H1 (cell line): ENCODE data around the gene TXNL4A. TPM values are rescaled to one million over a fixed set of nuclear protein-coding genes. Genes with fewer than 3 reads are reported as not detected.
A peak's percentile ranks its signal among the peaks of the same experiment; 100 is the strongest.

Source experiments
- CTCF ChIA-PET: fragments of 300-600 bp; sonication (Branson Sonifier 250); formaldehyde crosslinking; loops from one replicate; lab custom pipeline; 2021; ENCODE audit not compliant: partially characterized antibody; lab: Charles Lee
- POLR2A ChIA-PET: fragments of 300-600 bp; sonication (Branson Sonifier 250); formaldehyde crosslinking; loops from one replicate; lab custom pipeline; 2021; ENCODE audit warnings: inconsistent platforms; ENCODE audit not compliant: partially characterized antibody; lab: Charles Lee
- DNase-seq, 2 experiments: peaks; one replicate each; pipeline versions ENCODE4 v3.0.0 to v3.0.0-alpha.2; 2010 to 2022; ENCODE audit warnings: low spot score in 2 of 2, low read depth in 1 of 2, mixed read lengths in 1 of 2
- FAIRE-seq: peaks from 2 replicates; lab custom pipeline; 2011; peaks lifted over from hg19 to GRCh38; lab: Jason Lieb, UNC
- H2AFZ ChIP-seq: 2 replicates; pipeline ENCODE4 v1.8.1; 2012; ENCODE audit warnings: low read length, inconsistent platforms
- H2AK5ac ChIP-seq: 2 replicates; pipeline ENCODE4 v1.6.1; 2013; ENCODE audit warnings: low read depth, low read length
- H2BK120ac ChIP-seq: replicated peaks from 2 replicates; pipeline ENCODE3; 2013; ENCODE audit warnings: low read depth, low read length, inconsistent platforms
- H2BK12ac ChIP-seq: 2 replicates; pipeline ENCODE4 v1.6.1; 2013; ENCODE audit warnings: low read depth, low read length
- H2BK15ac ChIP-seq: 2 replicates; pipeline ENCODE4 v1.6.1; 2013; ENCODE audit warnings: low read length
- H2BK20ac ChIP-seq: 2 replicates; pipeline ENCODE4 v1.6.1; 2013; ENCODE audit warnings: low read length
- H2BK5ac ChIP-seq: 2 replicates; pipeline ENCODE4 v1.6.1; 2013; ENCODE audit warnings: low read depth, low read length
- H3K14ac ChIP-seq: 2 replicates; pipeline ENCODE4 v1.6.1; 2013; ENCODE audit warnings: inconsistent platforms; ENCODE audit not compliant: insufficient read length
- H3K18ac ChIP-seq: 2 replicates; pipeline ENCODE4 v1.6.1; 2013; ENCODE audit warnings: low read length; ENCODE audit errors: extremely low read depth
- H3K23ac ChIP-seq: 2 replicates; pipeline ENCODE4 v1.6.1; 2013; ENCODE audit warnings: inconsistent platforms; ENCODE audit not compliant: insufficient read length
- H3K23me2 ChIP-seq: 2 replicates; pipeline ENCODE4 v1.6.1; 2013; ENCODE audit warnings: low read depth, low read length
- H3K27ac ChIP-seq: 2 replicates; pipeline ENCODE4 v1.6.1; 2011; ENCODE audit warnings: low read depth, low read length, inconsistent platforms
- H3K27me3 ChIP-seq, 4 experiments: replicated peaks in 1 of 4; 1 replicate in 1 of 4; 2 replicates in 3 of 4; pipeline versions ENCODE4 v1.6.1 to v1.8.1; 2011 to 2013; ENCODE audit warnings: low read length in 3 of 4, mild to moderate bottlenecking in 3 of 4, inconsistent platforms in 2 of 4, mixed read lengths in 2 of 4, moderate library complexity in 1 of 4; ENCODE audit not compliant: control insufficient read depth in 3 of 4, insufficient read depth in 3 of 4; ENCODE audit errors: extremely low read depth in 1 of 4
- H3K36me3 ChIP-seq, 4 experiments: 2 replicates each; pipeline versions ENCODE4 v1.6.1 to v1.8.1; 2011 to 2013; ENCODE audit warnings: mild to moderate bottlenecking in 4 of 4, low read length in 3 of 4, moderate library complexity in 2 of 4, control low read depth in 1 of 4, inconsistent platforms in 1 of 4; ENCODE audit not compliant: insufficient read depth in 4 of 4, control insufficient read depth in 2 of 4
- H3K4ac ChIP-seq: replicated peaks from 2 replicates; pipeline ENCODE3; 2013; ENCODE audit warnings: low read length, low read depth, mixed read lengths, inconsistent platforms; ENCODE audit not compliant: insufficient read length
- H3K4me1 ChIP-seq, 4 experiments: replicated peaks in 1 of 4; 1 replicate in 1 of 4; 2 replicates in 3 of 4; pipeline versions ENCODE4 v1.6.1 to v1.8.1; 2011 to 2013; ENCODE audit warnings: low read length in 3 of 4, inconsistent platforms in 2 of 4, mixed read lengths in 1 of 4; ENCODE audit not compliant: insufficient read depth in 4 of 4, control insufficient read depth in 3 of 4
- H3K4me2 ChIP-seq, 2 experiments: 2 replicates each; pipeline versions ENCODE4 v1.6.1 to v1.8.1; 2011 to 2013; ENCODE audit warnings: low read depth in 2 of 2, low read length in 2 of 2, control low read depth in 1 of 2, inconsistent platforms in 1 of 2, mild to moderate bottlenecking in 1 of 2; ENCODE audit not compliant: insufficient read depth in 1 of 2
- H3K4me3 ChIP-seq, 4 experiments: fragments of 200-600, 300-600 bp in 1 of 4; sonication (generic), shearing (Covaris generic), sonication (Bioruptor Twin) in 1 of 4; 2 replicates each; pipeline versions ENCODE4 v1.5.1 to v1.8.1; 2011 to 2016; ENCODE audit warnings: low read length in 4 of 4, low read depth in 3 of 4, control low read depth in 2 of 4, inconsistent platforms in 2 of 4, mild to moderate bottlenecking in 2 of 4, mixed read lengths in 1 of 4, moderate library complexity in 1 of 4; ENCODE audit not compliant: insufficient read depth in 2 of 4; ENCODE audit errors: extremely low read depth in 1 of 4
- H3K56ac ChIP-seq: replicated peaks from 2 replicates; pipeline ENCODE3; 2013; ENCODE audit warnings: low read depth, mild to moderate bottlenecking, mixed read lengths, low read length, inconsistent platforms; ENCODE audit not compliant: insufficient read length
- H3K79me1 ChIP-seq: 2 replicates; pipeline ENCODE4 v1.6.1; 2013; ENCODE audit warnings: low read depth, low read length, control low read depth
- H3K79me2 ChIP-seq, 2 experiments: 2 replicates each; pipeline versions ENCODE4 v1.6.1 to v1.8.1; 2012 to 2013; ENCODE audit warnings: low read length in 2 of 2, mild to moderate bottlenecking in 2 of 2, inconsistent platforms in 1 of 2; ENCODE audit not compliant: insufficient read depth in 2 of 2, control insufficient read depth in 1 of 2
- H3K9ac ChIP-seq, 4 experiments: replicated peaks in 1 of 4; 1 replicate in 1 of 4; 2 replicates in 3 of 4; pipeline versions ENCODE4 v1.6.1 to v1.8.1; 2011 to 2013; ENCODE audit warnings: low read depth in 3 of 4, low read length in 3 of 4, control low read depth in 2 of 4, mild to moderate bottlenecking in 2 of 4, moderate library complexity in 2 of 4, inconsistent platforms in 1 of 4; ENCODE audit errors: extremely low read depth in 1 of 4
- H3K9me3 ChIP-seq, 2 experiments: 2 replicates each; pipeline versions ENCODE4 v1.6.1 to v1.8.1; 2012 to 2013; ENCODE audit warnings: mild to moderate bottlenecking in 2 of 2, moderate library complexity in 2 of 2, control low read depth in 1 of 2, inconsistent platforms in 1 of 2, low read depth in 1 of 2, low read length in 1 of 2, mixed read lengths in 1 of 2; ENCODE audit not compliant: insufficient read depth in 2 of 2
- H4K20me1 ChIP-seq, 2 experiments: replicated peaks in 1 of 2; 2 replicates each; pipeline versions ENCODE3 to v1.8.1; 2011 to 2013; ENCODE audit warnings: inconsistent platforms in 2 of 2, low read length in 2 of 2, mild to moderate bottlenecking in 1 of 2; ENCODE audit not compliant: insufficient read depth in 2 of 2, control insufficient read depth in 1 of 2
- H4K5ac ChIP-seq: 2 replicates; pipeline ENCODE4 v1.6.1; 2013; ENCODE audit warnings: low read length, low read depth, mixed read lengths, inconsistent platforms; ENCODE audit not compliant: insufficient read length
- H4K8ac ChIP-seq: 2 replicates; pipeline ENCODE4 v1.8.0; 2013; ENCODE audit warnings: mild to moderate bottlenecking, moderate library complexity, low read length, inconsistent platforms; ENCODE audit not compliant: insufficient read depth; ENCODE audit errors: extremely low read depth
- H4K91ac ChIP-seq: replicated peaks from 2 replicates; pipeline ENCODE3; 2013; ENCODE audit warnings: low read length, mixed read lengths, inconsistent platforms; ENCODE audit not compliant: insufficient read length
- BCL11A ChIP-seq, 2 experiments: IDR thresholded peaks; one replicate each; pipeline ENCODE4 v1.6.1; 2011; ENCODE audit warnings: low read depth in 2 of 2, low read length in 2 of 2, mild to moderate bottlenecking in 2 of 2
- CEBPB ChIP-seq: IDR thresholded peaks from 2 replicates; pipeline ENCODE4 v1.6.1; 2012; ENCODE audit warnings: low read depth, low read length
- GABPA ChIP-seq: IDR thresholded peaks from 2 replicates; pipeline ENCODE4 v1.6.1; 2011; ENCODE audit warnings: mild to moderate bottlenecking, low read length, moderate library complexity, borderline replicate concordance; ENCODE audit not compliant: insufficient read depth
- KDM1A ChIP-seq: fragments of 200-600, 300-600 bp; sonication (generic); IDR thresholded peaks from 2 replicates; pipeline ENCODE4 v1.7.1; 2016; ENCODE audit warnings: mild to moderate bottlenecking, low read length, borderline replicate concordance
- MAFK ChIP-seq: IDR thresholded peaks from 2 replicates; pipeline ENCODE4 v1.6.1; 2012; ENCODE audit warnings: low read depth, mild to moderate bottlenecking, improper control_type of control experiment, low read length
- MAX ChIP-seq: IDR thresholded peaks from 2 replicates; pipeline ENCODE4 v1.6.1; 2012; ENCODE audit warnings: inconsistent platforms
- POLR2AphosphoS5 ChIP-seq: IDR thresholded peaks from 2 replicates; pipeline ENCODE4 v1.6.1; 2011; ENCODE audit warnings: low read depth, low read length
- SP4 ChIP-seq: IDR thresholded peaks from 2 replicates; pipeline ENCODE4 v1.6.1; 2012; ENCODE audit warnings: low read length, inconsistent platforms
- TAF1 ChIP-seq: IDR thresholded peaks from 2 replicates; pipeline ENCODE4 v1.6.1; 2011; ENCODE audit warnings: mild to moderate bottlenecking, low read depth, low read length
- YY1 ChIP-seq: IDR thresholded peaks from 2 replicates; pipeline ENCODE4 v1.6.1; 2011; ENCODE audit warnings: low read depth, mild to moderate bottlenecking, low read length
- WGBS, 2 experiments: shearing (Covaris generic) in 1 of 2; methylation state at CpG; one replicate each; pipeline versions ENCODE4 v1.1.6 to v1.1.7; 2013 to 2015; ENCODE audit warnings: low lambda C conversion rate in 2 of 2, mixed read lengths in 2 of 2, inconsistent platforms in 1 of 2, low coverage in 1 of 2, missing lambda C conversion rate in 1 of 2; ENCODE audit not compliant: insufficient replicate concordance in 2 of 2, insufficient coverage in 1 of 2, insufficient read length in 1 of 2; ENCODE audit errors: extremely low coverage in 1 of 2, missing lambda C conversion rate in 1 of 2; 5-methylcytosine and 5-hydroxymethylcytosine counted together
- polyA plus RNA-seq, 7 experiments: library from polyadenylated mRNA; depleted of rRNA in 3 of 7; stranded (reverse) in 5 of 7; unstranded in 2 of 7; fragments of >200 nt in 5 of 7; fragments of 200-250 nt in 2 of 7; gene quantifications; 1 replicate in 5 of 7; 2 replicates in 1 of 7; 4 replicates in 1 of 7; pipeline versions ENCODE4 v1.2.1 to v1.2.3, GENCODE V29; 2011 to 2013; ENCODE audit warnings: missing spikeins in 2 of 7, mixed read lengths in 2 of 7
- total RNA-seq: library from RNA; stranded (reverse); fragmentation: NEBNext Ultra II Directional; extraction: Animal tissue kit (Norgen Biotek cat#: 25700); gene quantifications from 2 replicates; pipeline ENCODE4 v1.2.1, GENCODE V29; 2021
- TF ChIP-seq, protein P1 (sequence below): IDR thresholded peaks from 2 replicates; pipeline ENCODE4 v1.6.1; 2011; ENCODE audit warnings: low read length, improper control_type of control experiment
- TF ChIP-seq, protein P2 (sequence below): IDR thresholded peaks from 2 replicates; pipeline ENCODE4 v1.6.1; 2012; ENCODE audit warnings: inconsistent platforms

Gene TXNL4A
- total and polyA plus RNA-seq, 2 of the 8 experiments (the other 6 are each of a cell fraction or from before 2014, with no cell fraction given): 169 to 181 TPM

- Histone ChIP-seq H4K91ac (no peak overlapping the region), H2BK5ac (no peak overlapping the region), H3K4ac (no peak overlapping the region), H4K8ac (no peak overlapping the region), H3K79me2 (no peaks in the 10 kb centered on the region), H3K18ac (no peak overlapping the region; the same call in 1 of the 2 replicates), H2BK15ac (no peak overlapping the region), H3K36me3 (no peaks in the 10 kb centered on the region), H2AK5ac (no peak overlapping the region), H4K5ac (no peak overlapping the region), H3K4me3 (no peak overlapping the region), H2BK120ac (no peak overlapping the region), H3K27ac (no peak overlapping the region), H3K9me3 (peaks cover 13 to 16% of the 10 kb centered on the region in 2 experiments), H3K9ac (no peak overlapping the region), H2AFZ (no peak overlapping the region), H3K4me2 (no peak overlapping the region), H3K56ac (no peak overlapping the region), H4K20me1 (peaks cover 0 to 2% of the 10 kb centered on the region in 2 experiments), H3K4me1 (no peaks in the 10 kb centered on the region; a peak in 1 of 7 replicates), H2BK20ac (no peak overlapping the region), H2BK12ac (no peak overlapping the region), H3K79me1 (no peaks in the 10 kb centered on the region), H3K27me3 (no peaks in the 10 kb centered on the region), H3K23ac (no peak overlapping the region), H3K23me2 (no peaks in the 10 kb centered on the region), H3K14ac (no peak overlapping the region)
- 54% methylated on average over 7 of the region's 7 CpGs; no CpG with 5 or more reads in 1 of the 2 experiments for WGBS, 2 experiments
- FAIRE-seq (peak; percentile 69), DNase-seq (no peak)
- CTCF ChIA-PET: interaction anchor here (0.6 to 0.8 kb wide), 2 partner anchors 164 to 176 kb away, joined by 3 to 4 read pairs; no protein-coding TSS in a partner anchor
- POLR2A ChIA-PET: interaction anchor here (0.7 to 1.5 kb wide), 4 partner anchors 10 to 310 kb away, joined by 3 to 7 read pairs (median 3); no protein-coding TSS in a partner anchor
- TF ChIP-seq MAX (peak; percentile 88), MAFK (no peak), POLR2AphosphoS5 (no peak), CEBPB (no peak), YY1 (peak; percentile 52; the same call in 1 of the 2 replicates), TAF1 (0 out of 2 replicates have a peak, but pooled peaks have one; percentile 21), SP4 (no peak), GABPA (no peak), BCL11A (IDR thresholded peaks at IDR 0.05; ENCODE audit: low read depth in 2 of 2, low read length in 2 of 2) (no peak), KDM1A (no peak)
- TF ChIP-seq, protein P1, sequence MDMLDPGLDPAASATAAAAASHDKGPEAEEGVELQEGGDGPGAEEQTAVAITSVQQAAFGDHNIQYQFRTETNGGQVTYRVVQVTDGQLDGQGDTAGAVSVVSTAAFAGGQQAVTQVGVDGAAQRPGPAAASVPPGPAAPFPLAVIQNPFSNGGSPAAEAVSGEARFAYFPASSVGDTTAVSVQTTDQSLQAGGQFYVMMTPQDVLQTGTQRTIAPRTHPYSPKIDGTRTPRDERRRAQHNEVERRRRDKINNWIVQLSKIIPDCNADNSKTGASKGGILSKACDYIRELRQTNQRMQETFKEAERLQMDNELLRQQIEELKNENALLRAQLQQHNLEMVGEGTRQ: no peak
- TF ChIP-seq, protein P2, sequence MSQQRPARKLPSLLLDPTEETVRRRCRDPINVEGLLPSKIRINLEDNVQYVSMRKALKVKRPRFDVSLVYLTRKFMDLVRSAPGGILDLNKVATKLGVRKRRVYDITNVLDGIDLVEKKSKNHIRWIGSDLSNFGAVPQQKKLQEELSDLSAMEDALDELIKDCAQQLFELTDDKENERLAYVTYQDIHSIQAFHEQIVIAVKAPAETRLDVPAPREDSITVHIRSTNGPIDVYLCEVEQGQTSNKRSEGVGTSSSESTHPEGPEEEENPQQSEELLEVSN: peak; percentile 72
Observed at GRCh38 chr18:80006724-80007123, 18.4 kb upstream of the TXNL4A start.
